22Rv1 (cell line): ENCODE data around the gene CD180.

Source experiments
- ZFX ChIP-seq: fragments of 450-650 bp; IDR thresholded peaks from 2 replicates; pipeline ENCODE4 v1.6.1; 2017; ENCODE audit warnings: antibody characterized with exemption, borderline replicate concordance
- TF ChIP-seq, protein P1 (sequence below): fragments of 450-650 bp; IDR thresholded peaks from 2 replicates; pipeline ENCODE4 v1.5.1; 2017; ENCODE audit warnings: mild to moderate bottlenecking

DNA sequence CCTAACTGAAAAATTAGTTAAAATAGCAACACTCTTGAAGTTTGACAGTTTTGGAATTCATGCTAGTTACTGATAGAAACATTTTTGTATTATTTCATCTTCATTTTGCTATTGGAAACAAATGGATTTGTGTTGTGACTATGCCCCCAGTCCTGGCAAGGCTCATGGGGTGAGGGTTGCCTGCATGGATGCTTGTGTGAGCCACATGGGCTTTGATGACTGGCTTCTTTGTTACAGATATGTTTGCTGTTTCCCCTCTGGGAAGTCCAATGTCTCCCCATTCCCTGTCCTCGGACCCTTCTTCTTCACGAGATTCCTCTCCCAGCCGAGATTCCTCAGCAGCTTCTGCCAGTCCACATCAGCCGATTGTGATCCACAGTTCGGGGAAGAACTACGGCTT, 44.2 kb downstream of the CD180 start:
- TF ChIP-seq, protein P1, sequence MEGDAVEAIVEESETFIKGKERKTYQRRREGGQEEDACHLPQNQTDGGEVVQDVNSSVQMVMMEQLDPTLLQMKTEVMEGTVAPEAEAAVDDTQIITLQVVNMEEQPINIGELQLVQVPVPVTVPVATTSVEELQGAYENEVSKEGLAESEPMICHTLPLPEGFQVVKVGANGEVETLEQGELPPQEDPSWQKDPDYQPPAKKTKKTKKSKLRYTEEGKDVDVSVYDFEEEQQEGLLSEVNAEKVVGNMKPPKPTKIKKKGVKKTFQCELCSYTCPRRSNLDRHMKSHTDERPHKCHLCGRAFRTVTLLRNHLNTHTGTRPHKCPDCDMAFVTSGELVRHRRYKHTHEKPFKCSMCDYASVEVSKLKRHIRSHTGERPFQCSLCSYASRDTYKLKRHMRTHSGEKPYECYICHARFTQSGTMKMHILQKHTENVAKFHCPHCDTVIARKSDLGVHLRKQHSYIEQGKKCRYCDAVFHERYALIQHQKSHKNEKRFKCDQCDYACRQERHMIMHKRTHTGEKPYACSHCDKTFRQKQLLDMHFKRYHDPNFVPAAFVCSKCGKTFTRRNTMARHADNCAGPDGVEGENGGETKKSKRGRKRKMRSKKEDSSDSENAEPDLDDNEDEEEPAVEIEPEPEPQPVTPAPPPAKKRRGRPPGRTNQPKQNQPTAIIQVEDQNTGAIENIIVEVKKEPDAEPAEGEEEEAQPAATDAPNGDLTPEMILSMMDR = no peak
- no peak for TF ChIP-seq ZFX
